IMR-90 (cell line): Measurements from ENCODE around the gene MAGI2. TPM values are rescaled to one million over a fixed set of nuclear protein-coding genes. Genes with fewer than 3 reads are reported as not detected.

Source experiments
- ATAC-seq: fragments of 200-7000 bp; cut with Tn5 transposase; 2 replicates; pipeline ENCODE4 v1.9.1; 2020; ENCODE audit warnings: low read depth, mild to moderate bottlenecking, moderate library complexity
- BruUV-seq: library from RNA; stranded (reverse); fragments of 400-500 nt; replicated peaks from 2 replicates; lab custom pipeline; 2021; lab: Mats Ljungman, UMichigan
- CTCF ChIA-PET: fragments of 300-600 bp; formaldehyde crosslinking; extraction: SDS; loops from one replicate; lab custom pipeline; 2021; ENCODE audit warnings: antibody characterized with exemption; lab: Yijun Ruan, JAX
- POLR2A ChIA-PET: fragments of 300-600 bp; sonication (Branson Sonifier 250); formaldehyde crosslinking; loops from one replicate; lab custom pipeline; 2022; ENCODE audit warnings: antibody characterized with exemption; ENCODE audit not compliant: unreplicated experiment; lab: Charles Lee
- DNase-seq: peaks from one replicate; pipeline ENCODE4 v3.0.0; 2013
- H2AFZ ChIP-seq: replicated peaks from 2 replicates; pipeline ENCODE3; 2013; ENCODE audit warnings: low read length, mild to moderate bottlenecking; ENCODE audit not compliant: poor library complexity
- H2AK5ac ChIP-seq: 2 replicates; pipeline ENCODE4 v1.6.1; 2013; ENCODE audit warnings: low read depth, low read length, inconsistent platforms
- H2AK9ac ChIP-seq: replicated peaks from 2 replicates; pipeline ENCODE3; 2013; ENCODE audit warnings: mild to moderate bottlenecking, low read depth, low read length, moderate library complexity; ENCODE audit not compliant: poor library complexity
- H2BK120ac ChIP-seq: 2 replicates; pipeline ENCODE4 v1.6.1; 2013; ENCODE audit warnings: low read depth, low read length, inconsistent platforms
- H2BK15ac ChIP-seq: 3 replicates; pipeline ENCODE4 v1.6.1; 2013; ENCODE audit warnings: low read depth, low read length, inconsistent platforms
- H2BK20ac ChIP-seq: 2 replicates; pipeline ENCODE4 v1.6.1; 2013; ENCODE audit warnings: low read depth, mild to moderate bottlenecking, inconsistent platforms, low read length, moderate library complexity
- H2BK5ac ChIP-seq: 2 replicates; pipeline ENCODE4 v1.6.1; 2013; ENCODE audit warnings: mild to moderate bottlenecking, low read depth, low read length, inconsistent platforms; ENCODE audit not compliant: poor library complexity, severe bottlenecking
- H3K14ac ChIP-seq: replicated peaks from 2 replicates; pipeline ENCODE4 v1.6.1; 2013; ENCODE audit warnings: low read depth, low read length, inconsistent platforms
- H3K18ac ChIP-seq: 2 replicates; pipeline ENCODE4 v1.6.1; 2013; ENCODE audit warnings: low read depth, low read length, control low read depth
- H3K23ac ChIP-seq: 2 replicates; pipeline ENCODE4 v1.6.1; 2013; ENCODE audit warnings: low read depth, low read length, inconsistent platforms
- H3K27ac ChIP-seq: 2 replicates; pipeline ENCODE4 v1.5.1; 2013; ENCODE audit warnings: mild to moderate bottlenecking, control low read depth, low read length; ENCODE audit not compliant: insufficient read depth
- H3K27me3 ChIP-seq: 2 replicates; pipeline ENCODE4 v1.6.1; 2013; ENCODE audit warnings: low read length; ENCODE audit not compliant: control insufficient read depth, insufficient read depth
- H3K36me3 ChIP-seq: 2 replicates; pipeline ENCODE4 v1.6.1; 2013; ENCODE audit warnings: low read length, mixed read lengths; ENCODE audit not compliant: control insufficient read depth, insufficient read depth
- H3K4ac ChIP-seq: 2 replicates; pipeline ENCODE4 v1.6.1; 2013; ENCODE audit warnings: low read depth, low read length, inconsistent platforms
- H3K4me1 ChIP-seq: 2 replicates; pipeline ENCODE4 v1.6.1; 2013; ENCODE audit warnings: low read length, mixed read lengths; ENCODE audit not compliant: control insufficient read depth, insufficient read depth
- H3K4me2 ChIP-seq: 2 replicates; pipeline ENCODE4 v1.6.1; 2013; ENCODE audit warnings: low read depth, mild to moderate bottlenecking, control low read depth, low read length, moderate library complexity
- H3K4me3 ChIP-seq: 2 replicates; pipeline ENCODE4 v1.5.1; 2013; ENCODE audit warnings: low read depth, mild to moderate bottlenecking, control low read depth, low read length, moderate library complexity; ENCODE audit not compliant: insufficient read depth
- H3K56ac ChIP-seq: 2 replicates; pipeline ENCODE4 v1.6.1; 2013; ENCODE audit warnings: low read length, inconsistent platforms; ENCODE audit not compliant: insufficient read depth; ENCODE audit errors: extremely low read depth
- H3K79me1 ChIP-seq, 2 experiments: 2 replicates each; pipeline ENCODE4 v1.6.1; 2013; ENCODE audit warnings: low read length in 2 of 2, inconsistent platforms in 1 of 2, low read depth in 1 of 2
- H3K9ac ChIP-seq: 2 replicates; pipeline ENCODE4 v1.6.1; 2013; ENCODE audit warnings: low read depth, low read length, control low read depth
- H3K9me1 ChIP-seq: 2 replicates; pipeline ENCODE4 v1.6.1; 2013; ENCODE audit warnings: low read length, inconsistent platforms; ENCODE audit not compliant: insufficient read depth
- H3K9me3 ChIP-seq: 2 replicates; pipeline ENCODE4 v1.6.1; 2013; ENCODE audit warnings: low read length; ENCODE audit not compliant: control insufficient read depth, insufficient read depth
- H4K20me1 ChIP-seq: 2 replicates; pipeline ENCODE4 v1.6.1; 2013; ENCODE audit warnings: low read length, inconsistent platforms; ENCODE audit not compliant: insufficient read depth
- H4K5ac ChIP-seq: 2 replicates; pipeline ENCODE4 v1.6.1; 2013; ENCODE audit warnings: mild to moderate bottlenecking, low read depth, low read length, control low read depth
- H4K8ac ChIP-seq, 2 experiments: 2 replicates each; pipeline ENCODE4 v1.6.1; 2013; ENCODE audit warnings: low read depth in 2 of 2, low read length in 2 of 2, control low read depth in 1 of 2, inconsistent platforms in 1 of 2
- H4K91ac ChIP-seq: 2 replicates; pipeline ENCODE4 v1.6.1; 2013; ENCODE audit warnings: low read depth, low read length, inconsistent platforms; ENCODE audit not compliant: insufficient read depth
- CHD1 ChIP-seq: IDR thresholded peaks from 2 replicates; pipeline ENCODE4 v1.6.1; 2012; ENCODE audit warnings: low read depth, low read length, improper control_type of control experiment
- CTCF ChIP-seq: conservative IDR thresholded peaks from 2 replicates; pipeline ENCODE4 v1.5.1; 2012; ENCODE audit warnings: mild to moderate bottlenecking, low read depth, low read length, improper control_type of control experiment
- ELK1 ChIP-seq: fragments of 150-350 bp; IDR thresholded peaks from 2 replicates; pipeline ENCODE4 v1.6.1; 2016; ENCODE audit warnings: low read depth, mild to moderate bottlenecking, low read length, moderate library complexity, borderline replicate concordance
- MAZ ChIP-seq: IDR thresholded peaks from 2 replicates; pipeline ENCODE4 v1.6.1; 2012; ENCODE audit warnings: low read depth, mild to moderate bottlenecking, low read length, improper control_type of control experiment, moderate library complexity, borderline replicate concordance
- NFE2L2 ChIP-seq: fragments of 150-350 bp; IDR thresholded peaks from 2 replicates; pipeline ENCODE4 v1.6.1; 2016; ENCODE audit warnings: low read depth, mild to moderate bottlenecking, low read length
- POLR2A ChIP-seq: IDR thresholded peaks from 2 replicates; pipeline ENCODE4 v1.6.1; 2012; ENCODE audit warnings: mild to moderate bottlenecking, low read depth, low read length
- RCOR1 ChIP-seq: IDR thresholded peaks from 2 replicates; pipeline ENCODE4 v1.6.1; 2012; ENCODE audit warnings: mild to moderate bottlenecking, low read length, improper control_type of control experiment; ENCODE audit not compliant: insufficient replicate concordance
- RFX5 ChIP-seq: IDR thresholded peaks from 2 replicates; pipeline ENCODE4 v1.8.0; 2012; ENCODE audit warnings: low read depth, mild to moderate bottlenecking, low read length, moderate library complexity
- SMC3 ChIP-seq: fragments of 150-350 bp; IDR thresholded peaks from 2 replicates; pipeline ENCODE4 v1.6.1; 2016; ENCODE audit warnings: low read depth, mild to moderate bottlenecking, antibody characterized with exemption, low read length, moderate library complexity
- WGBS, 2 experiments: methylation state at CpG; one replicate each; pipeline versions ENCODE4 v1.1.5 to v1.1.7; 2013; ENCODE audit warnings: missing lambda C conversion rate in 2 of 2; ENCODE audit not compliant: insufficient read length in 1 of 2; ENCODE audit errors: extremely low coverage in 2 of 2; 5-methylcytosine and 5-hydroxymethylcytosine counted together
- dilution Hi-C: fragments of 300-500 bp; cut with HindIII; formaldehyde crosslinking; loops from one replicate; pipeline ENCODE4 v1.14.3; 2018; ENCODE audit warnings: low sequenced_read_pairs; ENCODE audit not compliant: unreplicated experiment
- in situ Hi-C: fragments of 300-500 bp; cut with MboI; formaldehyde crosslinking; loops from 3 replicates; pipeline ENCODE4 v1.14.3; 2019; ENCODE audit warnings: low sequenced_read_pairs, inconsistent platforms, mixed read lengths
- intact Hi-C: fragments of 100-400 bp; cut with micrococcal nuclease; formaldehyde crosslinking; loops from 2 replicates; pipeline ENCODE4 v1.10.0; 2022
- polyA plus RNA-seq, 3 experiments: library from polyadenylated mRNA; depleted of rRNA; stranded (reverse); fragments of >200 nt; gene quantifications; 2 replicates each; pipeline ENCODE4 v1.2.3, GENCODE V29; 2012; ENCODE audit warnings: low replicate concordance in 1 of 3
- total RNA-seq: library from RNA; depleted of rRNA; stranded (reverse); fragments of >200 nt; gene quantifications from 2 replicates; pipeline ENCODE4 v1.2.3, GENCODE V29; 2012

Gene MAGI2
- total and polyA plus RNA-seq, 2 of the 4 experiments (the other 2 are of a cell fraction), result 2.5 to 17.9 TPM

DNA sequence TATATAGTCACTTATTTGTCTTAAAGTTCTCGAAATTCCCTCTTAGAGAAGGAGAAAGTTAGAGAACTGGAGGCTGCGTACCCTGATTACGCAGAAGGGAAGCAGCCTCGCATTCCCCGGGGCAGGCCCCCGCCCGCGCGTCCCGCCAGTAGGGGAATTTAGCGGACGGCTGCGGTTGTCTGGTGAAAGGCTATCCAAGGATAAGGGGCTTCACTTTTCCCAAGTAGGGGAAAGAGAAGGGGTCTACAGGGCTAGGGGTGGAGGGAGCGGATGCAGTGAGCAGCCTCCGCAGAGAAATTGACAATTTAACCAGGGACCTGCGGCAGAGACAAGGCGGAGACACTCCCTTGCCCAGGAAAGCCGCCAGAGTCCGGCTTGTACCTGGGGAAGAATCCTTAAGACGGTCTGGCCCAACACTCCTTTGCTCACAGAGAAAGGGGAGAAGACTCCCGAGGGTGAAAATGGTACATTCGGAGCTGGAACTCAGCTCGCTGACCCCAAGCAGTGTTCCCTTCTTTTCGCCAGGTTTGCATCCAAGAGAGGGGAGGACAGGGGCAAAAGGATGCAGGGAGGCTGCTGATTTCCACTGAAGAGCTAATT lies 994 bp upstream of the MAGI2 start:
- H2BK20ac ChIP-seq, result peak overlapping the region; percentile 40; the same call in 1 of the 2 replicates
- H3K27ac ChIP-seq, result peak overlapping the region; percentile 96
- H4K91ac ChIP-seq, result peak overlapping the region; percentile 89
- H3K27me3 ChIP-seq, result no peaks in the 10 kb centered on the region
- no TSS peak for BruUV-seq
- peaks cover 4% of the 10 kb centered on the region; the same call in 1 of the 2 replicates for H4K20me1 ChIP-seq
- peak overlapping the region; percentile 99 for H3K9ac ChIP-seq
- intact Hi-C loops (loop anchor here (2.0 to 5.0 kb wide), 3 partner anchors 157 to 592 kb away; no protein-coding TSS in a partner anchor), in situ Hi-C loops (loop anchor here (25.0 kb wide), 1 partner anchor 583 kb away; no protein-coding TSS in a partner anchor), dilution Hi-C loops (no loop called here)
- WGBS, 2 experiments, result 0% methylated on average over 9 of the region's 24 CpGs; no CpG with 5 or more reads in 1 of the 2 experiments
- H3K18ac ChIP-seq, result peak overlapping the region; percentile 93
- peaks cover 12% of the 10 kb centered on the region for H3K4me1 ChIP-seq
- peak overlapping the region; percentile 84 for H2AK9ac ChIP-seq
- TF ChIP-seq POLR2A (peak; percentile 2; the same call in 1 of the 2 replicates), RFX5 (no peak), MAZ (peak; percentile 73; the same call in 1 of the 2 replicates), NFE2L2 (no peak), ELK1 (no peak), SMC3 (peak; percentile 3; the same call in 1 of the 2 replicates), CHD1 (no peak), RCOR1 (no peak), CTCF (no peak)
- H2BK15ac ChIP-seq, result peak overlapping the region; percentile 94; the same call in 1 of the 3 replicates
- H3K36me3 ChIP-seq, result peaks cover 10% of the 10 kb centered on the region
- CTCF ChIA-PET, result interaction anchor here (0.5 kb wide), 2 partner anchors 21 to 183 kb away, joined by 5 to 6 read pairs; no protein-coding TSS in a partner anchor
- H3K23ac ChIP-seq, result peak overlapping the region; percentile 99
- peak overlapping the region; percentile 71 to 96 for H4K8ac ChIP-seq
- H3K4me3 ChIP-seq, result peak overlapping the region; percentile 54
- ATAC-seq (peak; percentile 9), DNase-seq (peak; percentile 66)
- peak overlapping the region; percentile 99 for H3K4ac ChIP-seq
- H3K79me1 ChIP-seq, result peaks cover 19 to 76% of the 10 kb centered on the region in 2 experiments
- peak overlapping the region; percentile 93 for H2BK120ac ChIP-seq
- peak overlapping the region; percentile 96 for H3K4me2 ChIP-seq
- peak overlapping the region; percentile 98 for H3K14ac ChIP-seq
- H2AK5ac ChIP-seq, result peak overlapping the region; percentile 82; the same call in 1 of the 2 replicates
- peak overlapping the region; percentile 97 for H2BK5ac ChIP-seq
- H4K5ac ChIP-seq, result peak overlapping the region; percentile 96
- POLR2A ChIA-PET, result interaction anchor here (0.7 kb wide), 1 partner anchor 156 kb away, joined by 4 read pairs; no protein-coding TSS in a partner anchor
- peak overlapping the region; percentile 88 for H2AFZ ChIP-seq
- peak overlapping the region; percentile 94 for H3K56ac ChIP-seq
- H3K9me3 ChIP-seq, result no peaks in the 10 kb centered on the region
- peaks cover 12% of the 10 kb centered on the region for H3K9me1 ChIP-seq
